GM23338 (cell line): ENCODE results near the gene PCSK6. TPM values are rescaled to one million over a fixed set of nuclear protein-coding genes. Genes with fewer than 3 reads are reported as not detected.

Experiments used
- ATAC-seq: fragments of 200-7000 bp; cut with Tn5 transposase; 3 replicates; pipeline ENCODE4 v1.9.1; 2020
- DNase-seq: peaks from one replicate; pipeline ENCODE4 v3.0.0-alpha.2; 2015; ENCODE audit warnings: low spot score
- H2AFZ ChIP-seq: fragments of 200-600 bp; sonication (generic); 2 replicates; pipeline ENCODE4 v1.8.0; 2016; ENCODE audit warnings: antibody characterized with exemption, mild to moderate bottlenecking, moderate library complexity
- H3F3A ChIP-seq: fragments of 200-600 bp; sonication (generic); replicated peaks from 2 replicates; pipeline ENCODE4 v1.8.0; 2017; ENCODE audit warnings: antibody characterized with exemption, mixed run types, low read depth
- H3K27ac ChIP-seq: fragments of 200-600 bp; sonication (generic); 2 replicates; pipeline ENCODE4 v1.6.1; 2016; ENCODE audit warnings: low read depth
- H3K27me3 ChIP-seq: fragments of 200-600 bp; sonication (generic); 2 replicates; pipeline ENCODE4 v1.8.0; 2016; ENCODE audit warnings: mild to moderate bottlenecking, mixed run types, moderate library complexity; ENCODE audit not compliant: insufficient read depth
- H3K36me3 ChIP-seq: fragments of 200-600 bp; sonication (generic); 2 replicates; pipeline ENCODE4 v1.8.0; 2016; ENCODE audit warnings: mild to moderate bottlenecking; ENCODE audit not compliant: insufficient read depth
- H3K4me1 ChIP-seq: fragments of 200-600 bp; sonication (generic); 2 replicates; pipeline ENCODE4 v1.8.0; 2016; ENCODE audit warnings: mild to moderate bottlenecking, moderate library complexity; ENCODE audit not compliant: insufficient read depth
- H3K4me2 ChIP-seq: fragments of 200-600 bp; sonication (generic); 2 replicates; pipeline ENCODE4 v1.7.1; 2017; ENCODE audit warnings: mixed run types
- H3K4me3 ChIP-seq: fragments of 200-600 bp; sonication (generic); 2 replicates; pipeline ENCODE4 v1.6.1; 2016; ENCODE audit warnings: mixed run types
- H3K79me2 ChIP-seq: fragments of 200-600 bp; sonication (generic); replicated peaks from 2 replicates; pipeline ENCODE4 v1.8.0; 2017; ENCODE audit warnings: mild to moderate bottlenecking; ENCODE audit not compliant: insufficient read depth
- H3K9me2 ChIP-seq: fragments of 200-600 bp; sonication (generic); 2 replicates; pipeline ENCODE4 v1.8.0; 2017; ENCODE audit not compliant: insufficient read depth
- H4K20me1 ChIP-seq: fragments of 200-600 bp; sonication (generic); replicated peaks from 2 replicates; pipeline ENCODE4 v1.8.0; 2017; ENCODE audit warnings: mild to moderate bottlenecking; ENCODE audit not compliant: insufficient read depth
- H3K27ac Mint-ChIP-seq: 2 replicates; pipeline ENCODE4 v1.8.0; 2020; ENCODE audit warnings: inconsistent platforms, mild to moderate bottlenecking, moderate library complexity, mixed read lengths
- H3K27me3 Mint-ChIP-seq: 3 replicates; pipeline ENCODE4 v1.8.0; 2022; ENCODE audit warnings: low read depth, mild to moderate bottlenecking, moderate library complexity, mixed read lengths, inconsistent platforms; ENCODE audit not compliant: insufficient read depth, poor library complexity
- H3K36me3 Mint-ChIP-seq: 3 replicates; pipeline ENCODE4 v1.8.0; 2021; ENCODE audit warnings: low read depth, mild to moderate bottlenecking, inconsistent platforms, moderate library complexity, mixed read lengths
- H3K4me1 Mint-ChIP-seq: 3 replicates; pipeline ENCODE4 v1.8.0; 2020; ENCODE audit warnings: mild to moderate bottlenecking, inconsistent platforms, mixed read lengths
- H3K4me3 Mint-ChIP-seq: 3 replicates; pipeline ENCODE4 v1.8.0; 2021; ENCODE audit warnings: moderate library complexity, mild to moderate bottlenecking, inconsistent platforms, mixed read lengths
- H3K9me3 Mint-ChIP-seq: 3 replicates; pipeline ENCODE4 v1.8.0; 2020; ENCODE audit warnings: moderate library complexity, mild to moderate bottlenecking, inconsistent platforms, mixed read lengths
- CREB1 ChIP-seq: fragments of 250-450 bp; sonication (Bioruptor Pico); IDR thresholded peaks from 2 replicates; pipeline ENCODE4 v1.5.0; 2020; ENCODE audit warnings: low read depth, mild to moderate bottlenecking, moderate library complexity
- CTCF ChIP-seq, 2 experiments: fragments of 200-600 bp in 1 of 2; sonication (generic) in 1 of 2; conservative IDR thresholded peaks; 2 replicates each; pipeline versions ENCODE4 v1.5.1 to v1.6.1; 2016 to 2017; ENCODE audit warnings: antibody characterized with exemption in 2 of 2, low read depth in 2 of 2, mild to moderate bottlenecking in 2 of 2, moderate library complexity in 1 of 2
- ETS1 ChIP-seq: IDR thresholded peaks from 2 replicates; pipeline ENCODE4 v1.6.1; 2016; ENCODE audit warnings: antibody characterized with exemption
- EZH2 ChIP-seq: fragments of 200-600 bp; sonication (generic); IDR thresholded peaks from one replicate; pipeline ENCODE4 v1.8.0; 2017; ENCODE audit warnings: antibody characterized with exemption, mild to moderate bottlenecking, low read depth; ENCODE audit not compliant: unreplicated experiment
- EZH2phosphoT487 ChIP-seq: fragments of 200-600 bp; sonication (generic); IDR thresholded peaks from one replicate; pipeline ENCODE4 v1.8.1; 2018; ENCODE audit warnings: antibody characterized with exemption; ENCODE audit not compliant: unreplicated experiment
- JUNB ChIP-seq: IDR thresholded peaks from one replicate; pipeline ENCODE4 v1.6.1; 2016; ENCODE audit warnings: antibody characterized with exemption; ENCODE audit not compliant: unreplicated experiment
- POLR2AphosphoS5 ChIP-seq: IDR thresholded peaks from 2 replicates; pipeline ENCODE4 v1.6.1; 2016; ENCODE audit warnings: antibody characterized with exemption, low read depth
- REST ChIP-seq: IDR thresholded peaks from one replicate; pipeline ENCODE4 v1.6.1; 2018; ENCODE audit warnings: antibody characterized with exemption; ENCODE audit not compliant: unreplicated experiment
- STAT1 ChIP-seq: IDR thresholded peaks from one replicate; pipeline ENCODE4 v1.6.1; 2016; ENCODE audit warnings: antibody characterized with exemption; ENCODE audit not compliant: unreplicated experiment
- ZNF114 ChIP-seq: fragments of 250-450 bp; sonication (Bioruptor Pico); IDR thresholded peaks from 2 replicates; pipeline ENCODE4 v1.5.0; 2020; ENCODE audit warnings: mild to moderate bottlenecking, moderate library complexity
- polyA plus RNA-seq: library from polyadenylated mRNA; unstranded; fragments of >200 nt; fragmentation: Nextera tagmentation; extraction: Ambion mirVana; gene quantifications from 2 replicates; pipeline ENCODE4 v1.2.1, GENCODE V29; 2016
- total RNA-seq: library from RNA; depleted of rRNA; stranded (reverse); fragments of >200 nt; shearing (Covaris generic); gene quantifications from 2 replicates; pipeline ENCODE4 v1.2.3, GENCODE V29; 2014

The PCSK6 gene
- total and polyA plus RNA-seq, 2 experiments from 2014 or later, result 1.7 to 6.7 TPM

GRCh38 chr15:101349047-101349951 lies 140.2 kb downstream of the PCSK6 start (continued):
- TF ChIP-seq REST, result no peak

- Histone ChIP-seq H3K9me2 (no peaks in the 10 kb centered on the region), H2AFZ (no peak overlapping the region; the same call in 1 of the 2 replicates), H3K4me2 (no peak overlapping the region), H3K27me3 (no peaks in the 10 kb centered on the region), H4K20me1 (no peaks in the 10 kb centered on the region), H3K4me3 (no peak overlapping the region), H3K4me1 (no peaks in the 10 kb centered on the region), H3F3A (no peaks in the 10 kb centered on the region), H3K27ac (no peak overlapping the region), H3K79me2 (no peaks in the 10 kb centered on the region), H3K36me3 (no peaks in the 10 kb centered on the region)
- Mint-ChIP-seq H3K9me3 (peaks cover 5% of the 10 kb centered on the region; the same call in 1 of the 3 replicates), H3K27me3 (peaks cover 5% of the 10 kb centered on the region), H3K27ac (no peak overlapping the region), H3K36me3 (no peaks in the 10 kb centered on the region), H3K4me1 (peaks cover 11% of the 10 kb centered on the region), H3K4me3 (no peak overlapping the region)
- ATAC-seq, result no peak; the same call in 2 of the 3 replicates
- DNase-seq, result no peak
- TF ChIP-seq POLR2AphosphoS5, result no peak
- TF ChIP-seq EZH2, result no peak
- no peak for TF ChIP-seq CREB1 (CRISPR knock-in tag)
- no peak for TF ChIP-seq CTCF (conservative IDR thresholded peaks at IDR 0.05; ENCODE audit: low read depth in 2 of 2)
- no peak for TF ChIP-seq ZNF114 (CRISPR knock-in tag)
- no peak for TF ChIP-seq REST
- TF ChIP-seq EZH2phosphoT487, result no peak
- no peak for TF ChIP-seq JUNB
- TF ChIP-seq ETS1, result no peak
- TF ChIP-seq STAT1, result no peak
These were observed 140.9 kb downstream of the PCSK6 start for GRCh38 chr15:101348643-101349042.
